SH-SY5Y (cell line): Measurements from ENCODE around the gene MAT1A.

Source experiments
- GATA2 ChIP-seq: IDR thresholded peaks from 2 replicates; pipeline ENCODE4 v1.6.1; 2011; ENCODE audit warnings: mild to moderate bottlenecking, low read depth, low read length
- GATA3 ChIP-seq: IDR thresholded peaks from 2 replicates; pipeline ENCODE4 v1.6.1; 2011; ENCODE audit warnings: low read depth, mild to moderate bottlenecking, low read length, moderate library complexity

- TF ChIP-seq GATA3 (no peak), GATA2 (no peak)
Measured at GRCh38 chr10:80333983-80334382, 44.5 kb upstream of the MAT1A start.
